ENCODE measurements around the gene UNC5B. TPM values are rescaled to one million over a fixed set of nuclear protein-coding genes. Genes with fewer than 3 reads are reported as not detected.
"Not testable (repeated sequence)": the region's sequence is repeated elsewhere in the genome, so short reads cannot be mapped to it uniquely, and the experiment has no call there.

Gene UNC5B
- total RNA-seq, 1 donor from 2014 or later: 22.4 TPM

DNA sequence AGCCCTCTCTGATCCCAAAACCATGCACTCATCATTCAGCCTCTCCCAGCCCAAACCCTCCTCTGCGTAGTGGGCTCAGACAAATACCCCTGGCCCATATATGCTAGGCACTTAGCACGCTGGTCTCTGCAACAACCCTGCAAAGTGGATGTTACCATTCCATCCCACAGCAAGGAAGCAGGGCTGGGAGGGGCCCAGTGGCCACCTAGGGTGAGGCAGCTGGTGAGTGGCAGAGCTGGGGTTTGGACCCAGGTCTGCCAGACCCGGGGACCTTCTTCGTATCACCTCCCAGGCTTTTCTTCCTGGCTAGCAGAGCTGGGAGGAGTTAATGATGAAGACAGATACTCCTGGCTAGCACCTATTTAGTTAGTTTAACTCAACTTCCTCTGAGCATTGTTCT, 73.6 kb downstream of the UNC5B start:
- intact Hi-C loops (cut with DNase I): loop anchor here (2.0 kb wide), 2 partner anchors 359 to 381 kb away; no protein-coding TSS in a partner anchor
- DNase-seq (ENCODE audit: low spot score): no peak

GRCh38 chr10:71286521-71287294, 74.3 kb downstream of the UNC5B start:
- no peak for DNase-seq (ENCODE audit: low spot score)
- intact Hi-C loops (cut with DNase I): no loop called here

GRCh38 chr10:71287456-71287855, 75.1 kb downstream of the UNC5B start:
- DNase-seq (ENCODE audit: low spot score): no peak
- intact Hi-C loops (cut with DNase I): no loop called here

- no peak for DNase-seq (ENCODE audit: low spot score)
- intact Hi-C loops (cut with DNase I): no loop called here
Measured at GRCh38 chr10:71288461-71288860, 76.1 kb downstream of the UNC5B start.

DNA sequence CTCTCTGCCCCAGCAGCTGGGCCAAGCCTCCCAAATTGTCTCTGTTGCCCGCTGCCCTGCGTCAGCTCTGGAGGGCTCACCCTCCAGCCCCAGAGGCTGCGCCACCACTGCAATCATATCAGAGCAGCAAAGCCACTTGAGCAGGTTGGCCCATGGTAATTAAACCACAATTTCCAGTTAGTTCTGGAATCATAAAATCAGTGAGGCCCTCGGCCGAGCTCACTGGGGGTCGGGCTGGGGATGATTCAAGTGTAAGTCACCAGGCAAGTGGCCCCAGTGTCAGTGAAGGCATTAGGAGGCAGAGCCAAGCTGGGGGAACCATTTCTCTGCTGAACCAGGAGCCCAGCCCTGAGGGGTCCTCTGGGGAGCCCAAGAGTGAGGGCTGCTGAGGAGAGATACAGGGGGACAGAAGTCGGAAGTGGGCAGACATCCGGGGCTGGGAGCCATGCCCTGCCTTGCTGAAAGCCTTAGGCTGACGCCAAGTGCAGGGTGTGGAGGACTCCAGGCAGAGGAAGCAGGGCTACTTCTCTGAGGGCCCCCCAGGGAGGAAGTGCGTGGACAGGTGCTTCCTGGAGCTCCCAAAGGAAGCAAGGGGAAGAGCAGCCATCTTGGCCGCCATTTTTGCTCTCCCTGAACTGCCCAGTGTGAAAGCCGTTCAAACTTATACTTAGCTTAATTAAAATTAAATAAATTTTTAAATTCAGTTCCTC, 77.2 kb downstream of the UNC5B start:
- intact Hi-C loops (cut with DNase I): no loop called here

DNA sequence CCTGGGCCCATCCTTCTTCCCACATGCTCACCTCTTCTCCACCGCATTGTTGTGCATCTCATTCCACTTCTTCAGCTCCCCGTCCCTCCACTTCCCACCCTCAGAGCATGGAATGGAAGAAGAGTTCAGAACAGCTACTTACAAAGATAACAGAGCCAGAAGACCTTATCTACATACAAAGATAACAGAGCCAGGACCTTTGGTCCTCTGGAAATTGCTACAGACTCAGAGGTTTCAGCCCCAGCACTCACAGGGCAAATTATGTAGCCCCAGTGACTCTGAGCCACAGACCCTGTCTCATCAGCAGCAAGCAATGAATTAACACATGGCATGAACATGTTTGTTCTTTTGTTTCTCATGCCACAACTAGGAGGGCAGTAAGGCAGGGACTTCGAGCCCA, 78.0 kb downstream of the UNC5B start:
- intact Hi-C loops (cut with DNase I): no loop called here
- no peak for DNase-seq (ENCODE audit: low spot score)

More for the DNA sequence above, 77.2 kb downstream of the UNC5B start:
- no peak for DNase-seq (ENCODE audit: low spot score)

GRCh38 chr10:71290806-71291527, 78.6 kb downstream of the UNC5B start:
- intact Hi-C loops (cut with DNase I): no loop called here
- no peak for DNase-seq (ENCODE audit: low spot score)

GRCh38 chr10:71291528-71291900, 79.1 kb downstream of the UNC5B start:
- intact Hi-C loops (cut with DNase I): no loop called here

DNA sequence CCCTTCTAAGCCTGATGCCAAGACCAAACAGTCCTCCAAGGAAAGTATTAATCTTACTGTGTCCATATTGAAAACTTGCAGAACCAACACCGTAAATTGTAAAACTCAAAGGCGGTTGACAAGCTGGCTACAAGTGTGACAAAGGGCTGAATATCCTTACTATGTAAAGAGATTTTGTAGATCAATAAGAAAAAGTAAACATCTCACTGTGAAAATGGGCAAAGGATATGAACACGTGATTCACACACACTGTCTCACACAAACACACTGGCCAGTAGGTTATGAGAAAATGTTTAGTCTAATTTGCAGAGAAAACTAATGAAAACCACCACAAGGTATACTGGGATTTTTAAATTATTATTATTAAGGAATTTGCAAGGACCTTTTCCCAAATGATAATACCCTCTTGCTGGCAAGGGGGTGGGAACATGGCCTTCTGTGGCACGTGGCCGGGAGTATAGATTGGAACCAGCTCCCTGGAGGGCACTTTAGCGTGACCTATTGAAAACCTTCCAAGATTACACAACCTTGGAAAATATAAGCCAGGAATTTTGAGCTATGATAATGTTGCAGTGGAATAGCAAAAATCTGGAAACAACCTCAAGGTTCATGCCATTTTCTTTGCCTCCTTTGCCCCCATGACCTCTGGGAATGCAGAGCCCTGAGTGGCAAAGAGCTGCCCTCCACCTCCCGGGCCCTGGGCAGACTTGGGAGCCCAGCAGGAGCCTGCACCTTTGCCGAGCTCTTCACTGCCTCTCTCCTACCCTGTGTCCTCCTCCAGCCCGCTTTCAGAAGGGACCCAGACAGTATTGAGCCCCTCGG, 80.5 kb downstream of the UNC5B start:
- intact Hi-C loops (cut with DNase I): no loop called here

More at GRCh38 chr10:71291528-71291900, 79.1 kb downstream of the UNC5B start:
- no peak for DNase-seq (ENCODE audit: low spot score)

DNA sequence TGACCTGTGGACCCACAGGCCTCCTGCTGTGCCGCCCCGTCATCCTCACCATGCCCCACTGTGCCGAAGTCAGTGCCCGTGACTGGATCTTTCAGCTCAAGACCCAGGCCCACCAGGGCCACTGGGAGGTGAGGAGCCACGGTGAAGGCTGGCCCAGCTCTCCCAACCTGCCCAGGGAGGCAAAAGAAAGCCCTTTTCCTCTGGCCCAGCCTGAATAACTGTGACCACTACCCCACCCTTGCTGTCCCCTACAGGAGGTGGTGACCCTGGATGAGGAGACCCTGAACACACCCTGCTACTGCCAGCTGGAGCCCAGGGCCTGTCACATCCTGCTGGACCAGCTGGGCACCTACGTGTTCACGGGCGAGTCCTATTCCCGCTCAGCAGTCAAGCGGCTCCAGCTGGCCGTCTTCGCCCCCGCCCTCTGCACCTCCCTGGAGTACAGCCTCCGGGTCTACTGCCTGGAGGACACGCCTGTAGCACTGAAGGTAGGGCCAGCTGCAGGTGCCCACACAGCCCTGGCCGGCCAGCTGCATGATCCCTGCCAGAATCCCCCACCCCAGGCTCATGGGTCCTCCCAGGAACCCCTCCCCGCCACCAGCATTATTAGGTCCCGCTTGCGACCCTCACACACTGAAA, 81.2 kb downstream of the UNC5B start:
- no peak for DNase-seq (ENCODE audit: low spot score)
- intact Hi-C loops (cut with DNase I): no loop called here

More for the DNA sequence above, 80.5 kb downstream of the UNC5B start:
- no peak for DNase-seq (ENCODE audit: low spot score)

GRCh38 chr10:71294091-71294561, 81.8 kb downstream of the UNC5B start:
- intact Hi-C loops (cut with DNase I): no loop called here
- no peak for DNase-seq (ENCODE audit: low spot score)

GRCh38 chr10:71294856-71295255, 82.5 kb downstream of the UNC5B start:
- DNase-seq (ENCODE audit: low spot score): no peak
- intact Hi-C loops (cut with DNase I): no loop called here

DNA sequence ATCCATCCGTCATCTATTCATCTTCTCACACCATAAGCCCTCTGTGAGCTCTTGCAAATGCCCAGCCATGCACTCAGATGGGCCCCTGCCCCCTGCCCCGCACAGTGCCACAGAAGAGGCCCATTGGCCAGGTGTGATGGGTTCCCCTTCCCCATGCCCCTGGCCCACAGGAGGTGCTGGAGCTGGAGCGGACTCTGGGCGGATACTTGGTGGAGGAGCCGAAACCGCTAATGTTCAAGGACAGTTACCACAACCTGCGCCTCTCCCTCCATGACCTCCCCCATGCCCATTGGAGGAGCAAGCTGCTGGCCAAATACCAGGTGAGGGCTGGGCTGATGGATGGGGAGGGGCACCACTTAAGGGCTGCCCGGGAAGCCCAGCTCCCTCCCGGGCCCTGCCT, 83.3 kb downstream of the UNC5B start:
- no peak for DNase-seq (ENCODE audit: low spot score)
- intact Hi-C loops (cut with DNase I): no loop called here

- intact Hi-C loops (cut with DNase I): no loop called here
- DNase-seq (ENCODE audit: low spot score): no peak
Measured at GRCh38 chr10:71296086-71296485, 83.7 kb downstream of the UNC5B start.

DNA sequence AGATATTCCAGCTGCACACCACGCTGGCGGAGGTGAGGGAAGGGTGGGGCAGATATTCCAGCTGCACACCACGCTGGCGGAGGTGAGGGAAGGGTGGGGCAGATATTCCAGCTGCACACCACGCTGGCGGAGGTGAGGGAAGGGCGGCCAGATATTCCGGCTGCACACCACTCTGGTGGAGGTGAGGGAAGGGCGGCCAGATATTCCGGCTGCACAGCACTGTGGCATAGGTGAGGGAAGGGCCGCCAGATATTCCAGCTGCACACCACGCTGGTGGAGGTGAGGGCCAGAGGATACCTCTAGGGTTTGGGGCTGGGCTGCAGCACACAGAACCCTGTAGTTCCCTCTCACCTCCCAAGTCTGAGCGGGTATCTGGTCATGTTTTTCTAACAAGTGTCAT, 84.4 kb downstream of the UNC5B start:
- intact Hi-C loops (cut with DNase I); DNase-seq (ENCODE audit: low spot score): not testable (repeated sequence)

DNA sequence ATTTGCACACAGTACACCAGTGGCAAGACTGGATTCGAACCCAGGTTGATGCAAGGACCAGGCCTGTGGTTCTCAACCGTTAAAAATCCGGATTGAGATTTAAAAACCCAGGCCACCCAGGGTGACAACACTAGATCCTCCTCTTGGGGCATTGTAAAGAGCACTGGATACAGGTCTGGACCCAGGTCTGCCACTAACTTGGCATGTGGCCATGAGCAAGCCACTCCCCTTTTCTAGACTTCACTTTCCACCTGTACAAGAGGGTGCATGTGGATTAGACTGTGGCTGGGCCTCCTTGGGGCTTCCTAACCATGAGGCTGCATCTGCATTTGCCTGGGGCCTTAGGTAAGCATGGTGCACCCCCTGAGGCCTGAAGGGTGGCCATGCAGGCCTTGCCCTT, 85.0 kb downstream of the UNC5B start:
- intact Hi-C loops (cut with DNase I): no loop called here
- DNase-seq (ENCODE audit: low spot score): no peak

- intact Hi-C loops (cut with DNase I): no loop called here
- no peak for DNase-seq (ENCODE audit: low spot score)
Measured at GRCh38 chr10:71299071-71299785, 86.9 kb downstream of the UNC5B start.
